Upper lobe of left lung (tissue), 6 donors: ENCODE measurements around the gene RECK. TPM values are rescaled to one million over a fixed set of nuclear protein-coding genes. Genes with fewer than 3 reads are reported as not detected.
"Not testable (repeated sequence)": the region's sequence is repeated elsewhere in the genome, so short reads cannot be mapped to it uniquely, and the experiment has no call there.

ENCODE experiments used
- ATAC-seq, 2 donors: fragments of 200-7000 bp; cut with Tn5 transposase; one replicate each; pipeline ENCODE4 v1.9.1; 2022; ENCODE audit warnings: mild to moderate bottlenecking in 2 of 2, moderate library complexity in 2 of 2; ENCODE audit not compliant: low FRiP score in 2 of 2
- DNase-seq, 2 donors: peaks; one replicate each; pipeline ENCODE4 v3.0.0-alpha.2; 2019 to 2020
- H3K27ac ChIP-seq, 4 donors: fragments of 200-600 bp; sonication (generic); one replicate each; pipeline ENCODE4 v1.5.1; 2016 to 2019
- H3K27me3 ChIP-seq, 4 donors: fragments of 200-600 bp; sonication (generic); one replicate each; pipeline ENCODE4 v1.5.1; 2017 to 2019
- H3K36me3 ChIP-seq, 4 donors: fragments of 200-600 bp; sonication (generic); one replicate each; pipeline ENCODE4 v1.5.1; 2016 to 2019
- H3K4me1 ChIP-seq, 4 donors: fragments of 200-600 bp; sonication (generic); one replicate each; pipeline ENCODE4 v1.5.1; 2018 to 2019
- H3K4me3 ChIP-seq, 4 donors: fragments of 200-600 bp; sonication (generic); one replicate each; pipeline ENCODE4 v1.5.1; 2017 to 2019; ENCODE audit warnings: mild to moderate bottlenecking in 2 of 4, moderate library complexity in 1 of 4
- H3K9me3 ChIP-seq, 4 donors: fragments of 200-600 bp; sonication (generic); one replicate each; pipeline ENCODE4 v1.5.1; 2018 to 2019
- CTCF ChIP-seq, 6 experiments: fragments of 450-650 bp in 4 of 6; fragments of 200-600 bp in 2 of 6; sonication (generic) in 2 of 6; IDR thresholded peaks; one replicate each; pipeline ENCODE4 v1.5.1; 2016 to 2019; ENCODE audit warnings: antibody characterized with exemption in 6 of 6
- EP300 ChIP-seq, 4 donors: sonication (generic); formaldehyde crosslinking; IDR thresholded peaks; one replicate each; pipeline ENCODE4 v1.5.1; 2017; ENCODE audit warnings: antibody characterized with exemption in 4 of 4, control low read depth in 2 of 4
- POLR2A ChIP-seq, 4 donors: fragments of 450-650 bp; IDR thresholded peaks; one replicate each; pipeline ENCODE4 v1.5.1; 2016 to 2017; ENCODE audit warnings: antibody characterized with exemption in 4 of 4, mild to moderate bottlenecking in 2 of 4
- POLR2AphosphoS5 ChIP-seq, 2 donors: sonication (generic); formaldehyde crosslinking; IDR thresholded peaks; one replicate each; pipeline ENCODE4 v1.5.1; 2017; ENCODE audit warnings: antibody characterized with exemption in 2 of 2
- WGBS, 2 donors: methylation state at CpG; one replicate each; pipeline ENCODE4 v1.1.5; 2017 to 2018; 5-methylcytosine and 5-hydroxymethylcytosine counted together
- total RNA-seq, 6 donors: library from RNA; depleted of rRNA in 4 of 6; stranded (reverse); fragments of >200 nt in 4 of 6; gene quantifications; one replicate each; pipeline versions ENCODE4 v1.1.0 to v1.2.1, GENCODE V29; 2016 to 2021
- donor health status: DM: no; HTN: no; CAD: no; lungs with moderate emphysema.
- donor health status: DM: no; HTN: yes; CAD: no; lungs with severe emphysema.

The RECK gene
- total RNA-seq, 6 donors from 2014 or later: 8.4 to 17.6 (median 11.0) TPM

DNA sequence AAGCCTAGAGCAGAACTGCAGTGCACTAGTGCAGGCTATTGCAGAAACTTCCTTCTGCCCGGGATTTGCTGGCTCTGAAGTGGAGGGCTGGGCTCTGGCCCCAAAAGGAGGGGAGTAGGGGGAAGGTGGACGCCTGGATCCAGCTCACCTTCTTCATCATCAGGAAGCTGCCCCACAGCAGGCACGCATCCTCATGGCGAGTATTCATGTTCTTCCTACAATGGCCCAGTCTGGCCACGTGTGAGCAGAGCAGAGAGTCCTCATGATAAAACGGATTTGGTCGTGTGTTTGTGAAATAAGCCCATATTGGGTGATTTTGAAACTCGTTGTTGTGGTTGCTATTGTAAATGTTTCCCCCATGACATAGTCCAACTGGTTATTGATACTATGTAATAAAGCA is 91.6 kb downstream of the RECK start:
- Histone ChIP-seq H3K27me3 (no peaks in the 10 kb centered on the region), H3K36me3 (peaks cover 0 to 1% (median 0%) of the 10 kb centered on the region in 4 donors), H3K4me1 (peaks cover 0 to 7% (median 2%) of the 10 kb centered on the region in 4 donors), H3K27ac (peak overlapping the region; percentile 51 to 64 (median 58)), H3K4me3 (no peak overlapping the region), H3K9me3 (no peaks in the 10 kb centered on the region)
- DNase-seq: peak in 1 of 2 donors; percentile 57
- TF ChIP-seq POLR2A (IDR thresholded peaks at IDR 0.05) (no peak), EP300 (IDR thresholded peaks at IDR 0.05) (no peak), CTCF (IDR thresholded peaks at IDR 0.05) (no peak), POLR2AphosphoS5 (IDR thresholded peaks at IDR 0.05) (no peak)
- ATAC-seq: peak; percentile 35 to 55
- WGBS, 2 donors: 62 to 69% methylated on average over 8 of the region's 8 CpGs

DNA sequence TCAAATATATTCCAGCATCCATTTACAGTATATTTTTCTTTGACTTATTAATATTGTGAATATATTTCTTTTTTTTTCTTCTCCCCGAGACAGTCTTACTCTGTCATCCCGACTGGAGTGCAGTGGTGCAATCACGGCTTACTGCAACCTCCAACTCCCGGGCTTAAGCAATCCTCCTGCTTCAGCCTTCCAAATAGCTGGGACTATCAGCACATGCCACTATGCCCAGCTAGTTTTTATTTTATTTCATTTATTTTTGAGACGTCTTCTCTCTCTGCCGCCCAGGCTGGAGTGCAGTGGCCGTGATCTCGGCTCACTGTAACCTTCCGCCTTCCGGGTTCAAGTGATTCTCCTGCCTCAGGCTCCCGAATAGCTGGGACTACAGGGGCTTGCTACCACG is 92.4 kb downstream of the RECK start:
- no peak for TF ChIP-seq CTCF (IDR thresholded peaks at IDR 0.05)
- TF ChIP-seq POLR2A (IDR thresholded peaks at IDR 0.05): no peak
- no peak for TF ChIP-seq POLR2AphosphoS5 (IDR thresholded peaks at IDR 0.05)
- no peak for TF ChIP-seq EP300 (IDR thresholded peaks at IDR 0.05)
- Histone ChIP-seq H3K27me3 (no peaks in the 10 kb centered on the region), H3K4me1 (peaks cover 0 to 7% (median 2%) of the 10 kb centered on the region in 4 donors), H3K9me3 (no peaks in the 10 kb centered on the region), H3K36me3 (no peaks in the 10 kb centered on the region), H3K27ac (no peak overlapping the region), H3K4me3 (no peak overlapping the region)
- ATAC-seq (no peak), DNase-seq (peak in 1 of 2 donors; percentile 42)
- 84 to 87% methylated on average over 12 of the region's 12 CpGs for WGBS, 2 donors

GRCh38 chr9:36131666-36132065 is 95.0 kb downstream of the RECK start:
- not testable (repeated sequence) for H3K27ac ChIP-seq, ATAC-seq, DNase-seq, H3K9me3 ChIP-seq, H3K4me3 ChIP-seq, H3K27me3 ChIP-seq, H3K36me3 ChIP-seq
- peaks cover 7 to 18% (median 9%) of the 10 kb centered on the region in 4 donors for H3K4me1 ChIP-seq
- WGBS, 2 donors: 91 to 94% methylated on average over 7 of the region's 7 CpGs

GRCh38 chr9:36132086-36132485 is 95.4 kb downstream of the RECK start:
- Histone ChIP-seq H3K27me3 (no peaks in the 10 kb centered on the region), H3K4me1 (peaks cover 7 to 22% (median 12%) of the 10 kb centered on the region in 4 donors), H3K4me3 (no peak overlapping the region), H3K27ac (no peak overlapping the region), H3K36me3 (no peaks in the 10 kb centered on the region), H3K9me3 (no peaks in the 10 kb centered on the region)
- 76 to 85% methylated on average over 3 of the region's 3 CpGs for WGBS, 2 donors
- ATAC-seq (no peak), DNase-seq (no peak)
- TF ChIP-seq EP300 (IDR thresholded peaks at IDR 0.05) (no peak), POLR2AphosphoS5 (IDR thresholded peaks at IDR 0.05) (no peak), CTCF (IDR thresholded peaks at IDR 0.05) (no peak), POLR2A (IDR thresholded peaks at IDR 0.05) (no peak)

GRCh38 chr9:36134761-36135505 is 98.2 kb downstream of the RECK start:
- no peak overlapping the region for H3K4me3 ChIP-seq
- no peaks in the 10 kb centered on the region for H3K9me3 ChIP-seq
- peaks cover 21 to 42% (median 22%) of the 10 kb centered on the region in 4 donors for H3K4me1 ChIP-seq
- no peak for ATAC-seq
- 75 to 89% methylated on average over 9 of the region's 9 CpGs for WGBS, 2 donors
- H3K27me3 ChIP-seq: no peaks in the 10 kb centered on the region
- no peak for DNase-seq
- H3K36me3 ChIP-seq: no peaks in the 10 kb centered on the region
- no peak overlapping the region for H3K27ac ChIP-seq
- TF ChIP-seq CTCF (IDR thresholded peaks at IDR 0.05): no peak
- TF ChIP-seq EP300 (IDR thresholded peaks at IDR 0.05): no peak
- TF ChIP-seq POLR2AphosphoS5 (IDR thresholded peaks at IDR 0.05): no peak
- no peak for TF ChIP-seq POLR2A (IDR thresholded peaks at IDR 0.05)
